ENCODE data around the gene CD59.
"Not testable (repeated sequence)": the region's sequence is repeated elsewhere in the genome, so short reads cannot be mapped to it uniquely, and the experiment has no call there.

Gene CD59

GRCh38 chr11:33713151-33713855 is 22.9 kb downstream of the CD59 start:
- DNase-seq = no peak

- DNase-seq = no peak
Observed at GRCh38 chr11:33712436-33712835, 23.8 kb downstream of the CD59 start.

GRCh38 chr11:33709466-33709865 is 26.8 kb downstream of the CD59 start:
- DNase-seq = peak; percentile 23

- no peak for DNase-seq
Observed at GRCh38 chr11:33708985-33709384, 27.2 kb downstream of the CD59 start.

GRCh38 chr11:33707831-33708230 is 28.4 kb downstream of the CD59 start:
- not testable (repeated sequence) for DNase-seq

- no peak for DNase-seq
Observed at GRCh38 chr11:33706966-33707365, 29.3 kb downstream of the CD59 start.

GRCh38 chr11:33706546-33706945 is 29.7 kb downstream of the CD59 start:
- DNase-seq = no peak

- no peak for DNase-seq
Observed at GRCh38 chr11:33704240-33705002, 31.8 kb downstream of the CD59 start.

- DNase-seq = no peak
Observed at GRCh38 chr11:33703788-33704187, 32.4 kb downstream of the CD59 start.

GRCh38 chr11:33703234-33703633 is 33.0 kb downstream of the CD59 start:
- no peak for DNase-seq

- no peak for DNase-seq
Observed at GRCh38 chr11:33701302-33702230, 34.7 kb downstream of the CD59 start.

GRCh38 chr11:33700502-33701271 is 35.5 kb downstream of the CD59 start, which contains the start of gene C11orf91:
Gene C11orf91 (minus strand): TSS chr11:33700826. CDS start chr11:33700740, 86 bp downstream.
- peak; percentile 52 for DNase-seq

- no peak for DNase-seq
Observed at GRCh38 chr11:33700063-33700501, 36.1 kb downstream of the CD59 start.

- DNase-seq = no peak
Observed at GRCh38 chr11:33699515-33700062, 36.6 kb downstream of the CD59 start.

- DNase-seq = no peak
Observed at GRCh38 chr11:33698921-33699320, 37.3 kb downstream of the CD59 start.

GRCh38 chr11:33697997-33698396 is 38.2 kb downstream of the CD59 start:
- no peak for DNase-seq

- DNase-seq = peak; percentile 86
Observed at GRCh38 chr11:33696931-33697638, 39.1 kb downstream of the CD59 start.

GRCh38 chr11:33696411-33696810 is 39.8 kb downstream of the CD59 start:
- DNase-seq = no peak

- DNase-seq = no peak
Observed at GRCh38 chr11:33695051-33695566, 41.1 kb downstream of the CD59 start.

GRCh38 chr11:33694346-33695050 is 41.7 kb downstream of the CD59 start:
- DNase-seq = peak; percentile 72
